Fibroblast of mammary gland (primary cell): Measurements from ENCODE around the gene ARMCX6.
"Not testable (repeated sequence)": the region's sequence is repeated elsewhere in the genome, so short reads cannot be mapped to it uniquely, and the experiment has no call there.

ENCODE experiments used
- DNase-seq: peaks from one replicate; pipeline ENCODE4 v3.0.0-alpha.2; 2010; ENCODE audit warnings: low read depth
- H3K4me3 ChIP-seq: 2 replicates; pipeline ENCODE4 v1.5.1; 2011; ENCODE audit warnings: low read depth, mild to moderate bottlenecking, low read length, moderate library complexity; ENCODE audit not compliant: control insufficient read depth
- CTCF ChIP-seq: conservative IDR thresholded peaks from 2 replicates; pipeline ENCODE4 v1.5.1; 2011; ENCODE audit warnings: low read depth, low read length, inconsistent platforms; ENCODE audit not compliant: control insufficient read depth, insufficient read depth

ARMCX6 gene

GRCh38 chrX:101642093-101642492, 24.3 kb upstream of the ARMCX6 start:
- no peak for TF ChIP-seq CTCF
- H3K4me3 ChIP-seq = no peak overlapping the region
- no peak for DNase-seq

- no peak overlapping the region for H3K4me3 ChIP-seq
- no peak for DNase-seq
- no peak for TF ChIP-seq CTCF
Observed at GRCh38 chrX:101639583-101639982, 21.8 kb upstream of the ARMCX6 start.

DNA sequence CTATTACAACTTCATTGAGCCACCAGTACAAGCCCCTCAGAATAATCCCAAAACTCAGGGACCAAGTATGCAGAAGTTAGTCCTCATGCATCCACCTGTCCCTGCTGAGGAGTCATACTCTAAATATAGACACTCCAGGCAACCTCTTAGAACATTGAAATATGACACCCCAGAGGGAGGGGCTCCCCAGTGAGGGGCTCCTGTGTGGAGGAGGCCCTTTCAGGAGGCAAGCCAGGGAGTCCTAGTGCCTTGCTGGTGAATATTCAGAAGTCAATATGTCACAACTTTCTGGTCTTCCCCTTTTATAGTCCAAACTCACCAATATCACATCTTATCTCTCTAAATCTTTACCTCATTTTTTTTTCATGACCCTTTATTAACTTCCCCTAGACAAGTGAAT, 1.6 kb upstream of the ARMCX6 start:
- DNase-seq = no peak
- TF ChIP-seq CTCF = no peak
- H3K4me3 ChIP-seq = no peak overlapping the region

DNA sequence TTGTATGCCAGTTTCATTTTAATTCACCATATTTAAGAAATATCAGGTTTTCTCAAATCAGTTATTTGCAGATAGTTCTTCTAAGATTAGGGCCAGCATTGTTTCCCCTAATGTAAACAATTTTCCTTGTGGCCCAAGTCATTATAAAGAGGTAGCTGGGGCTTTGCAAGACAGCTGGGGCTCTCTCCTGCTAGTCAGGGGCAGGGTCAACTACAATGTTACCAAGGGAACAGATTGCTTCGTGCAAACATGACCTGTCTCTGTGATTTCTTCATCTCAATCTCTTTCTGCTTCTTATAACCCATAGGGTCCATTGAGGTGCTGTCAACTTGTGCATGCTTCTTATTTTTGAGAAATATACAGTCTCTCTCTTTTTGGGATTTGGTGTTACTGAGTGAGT, 12.1 kb downstream of the ARMCX6 start:
- DNase-seq = no peak
- TF ChIP-seq CTCF = no peak
- no peak overlapping the region for H3K4me3 ChIP-seq

DNA sequence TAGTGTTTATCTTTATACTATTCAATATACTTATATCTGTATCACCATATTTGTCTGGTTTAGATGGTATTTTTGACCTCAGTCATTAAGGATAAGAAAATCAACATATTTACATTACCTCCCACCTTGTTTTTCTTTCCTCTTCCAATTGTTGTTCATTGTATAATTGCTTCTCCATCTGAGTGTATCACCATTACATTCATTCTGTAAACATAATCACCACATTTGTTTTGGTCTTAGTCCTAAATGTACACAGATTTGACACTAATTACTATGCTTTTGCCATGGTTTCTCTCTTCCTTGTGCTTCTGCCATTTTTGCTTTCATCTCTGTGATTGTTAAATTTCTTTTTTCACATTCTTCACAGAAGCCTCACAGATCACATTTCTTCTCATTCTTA, 12.7 kb downstream of the ARMCX6 start:
- DNase-seq = no peak
- H3K4me3 ChIP-seq = no peak overlapping the region
- no peak for TF ChIP-seq CTCF

GRCh38 chrX:101602077-101602476, 15.7 kb downstream of the ARMCX6 start:
- no peak overlapping the region for H3K4me3 ChIP-seq
- DNase-seq = peak; percentile 77
- no peak for TF ChIP-seq CTCF

DNA sequence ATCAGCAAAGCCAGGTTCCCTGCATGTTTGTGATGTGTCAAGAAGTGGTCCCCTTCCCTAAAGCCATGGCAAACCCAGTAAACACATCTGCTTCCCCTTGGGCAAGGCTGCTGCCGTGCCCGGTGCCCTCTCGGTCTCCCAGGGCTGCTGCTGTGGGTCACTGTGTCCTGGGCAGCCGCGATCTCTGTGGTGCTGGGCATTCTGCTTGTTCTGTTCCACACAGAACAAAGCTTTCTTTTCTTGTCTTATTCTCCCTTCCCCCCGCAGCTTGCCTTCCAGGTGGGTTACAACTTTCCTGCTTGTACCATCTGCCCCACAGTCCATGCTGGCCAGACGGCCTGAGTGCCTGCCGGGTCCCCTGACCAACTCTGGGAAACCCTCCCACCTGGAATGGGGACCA, 18.2 kb downstream of the ARMCX6 start:
- H3K4me3 ChIP-seq, DNase-seq: not testable (repeated sequence)
